GM23338 (cell line): ENCODE measurements around the gene MAOA.

Source experiments
- CREB1 ChIP-seq: fragments of 250-450 bp; sonication (Bioruptor Pico); IDR thresholded peaks from 2 replicates; pipeline ENCODE4 v1.5.0; 2020; ENCODE audit warnings: low read depth, mild to moderate bottlenecking, moderate library complexity
- CTCF ChIP-seq, 2 experiments: fragments of 200-600 bp in 1 of 2; sonication (generic) in 1 of 2; conservative IDR thresholded peaks; 2 replicates each; pipeline versions ENCODE4 v1.5.1 to v1.6.1; 2016 to 2017; ENCODE audit warnings: antibody characterized with exemption in 2 of 2, low read depth in 2 of 2, mild to moderate bottlenecking in 2 of 2, moderate library complexity in 1 of 2
- ETS1 ChIP-seq: IDR thresholded peaks from 2 replicates; pipeline ENCODE4 v1.6.1; 2016; ENCODE audit warnings: antibody characterized with exemption
- EZH2 ChIP-seq: fragments of 200-600 bp; sonication (generic); IDR thresholded peaks from one replicate; pipeline ENCODE4 v1.8.0; 2017; ENCODE audit warnings: antibody characterized with exemption, mild to moderate bottlenecking, low read depth; ENCODE audit not compliant: unreplicated experiment
- EZH2phosphoT487 ChIP-seq: fragments of 200-600 bp; sonication (generic); IDR thresholded peaks from one replicate; pipeline ENCODE4 v1.8.1; 2018; ENCODE audit warnings: antibody characterized with exemption; ENCODE audit not compliant: unreplicated experiment
- JUNB ChIP-seq: IDR thresholded peaks from one replicate; pipeline ENCODE4 v1.6.1; 2016; ENCODE audit warnings: antibody characterized with exemption; ENCODE audit not compliant: unreplicated experiment
- NANOG ChIP-seq: IDR thresholded peaks from 2 replicates; pipeline ENCODE4 v1.6.1; 2016; ENCODE audit warnings: antibody characterized with exemption, borderline replicate concordance
- POLR2AphosphoS5 ChIP-seq: IDR thresholded peaks from 2 replicates; pipeline ENCODE4 v1.6.1; 2016; ENCODE audit warnings: antibody characterized with exemption, low read depth
- REST ChIP-seq: IDR thresholded peaks from one replicate; pipeline ENCODE4 v1.6.1; 2018; ENCODE audit warnings: antibody characterized with exemption; ENCODE audit not compliant: unreplicated experiment
- STAT1 ChIP-seq: IDR thresholded peaks from one replicate; pipeline ENCODE4 v1.6.1; 2016; ENCODE audit warnings: antibody characterized with exemption; ENCODE audit not compliant: unreplicated experiment
- ZNF114 ChIP-seq: fragments of 250-450 bp; sonication (Bioruptor Pico); IDR thresholded peaks from 2 replicates; pipeline ENCODE4 v1.5.0; 2020; ENCODE audit warnings: mild to moderate bottlenecking, moderate library complexity
- ZNF331 ChIP-seq: fragments of 250-450 bp; sonication (Bioruptor Pico); IDR thresholded peaks from 2 replicates; pipeline ENCODE4 v1.5.0; 2020; ENCODE audit warnings: low read depth, mild to moderate bottlenecking, moderate library complexity
- ZNF462 ChIP-seq: fragments of 250-450 bp; sonication (Bioruptor Pico); IDR thresholded peaks from 2 replicates; pipeline ENCODE4 v1.5.0; 2020; ENCODE audit warnings: mild to moderate bottlenecking, moderate library complexity

GRCh38 chrX:43702079-43702524, 46.0 kb downstream of the MAOA start:
- no peak for TF ChIP-seq CTCF (conservative IDR thresholded peaks at IDR 0.05; ENCODE audit: low read depth in 2 of 2)
- TF ChIP-seq JUNB: no peak
- TF ChIP-seq EZH2: no peak
- no peak for TF ChIP-seq ETS1
- no peak for TF ChIP-seq REST
- TF ChIP-seq POLR2AphosphoS5: no peak
- no peak for TF ChIP-seq ZNF114
- no peak for TF ChIP-seq EZH2phosphoT487
- no peak for TF ChIP-seq STAT1
- TF ChIP-seq NANOG: no peak
- no peak for TF ChIP-seq CREB1 (CRISPR knock-in tag)
- TF ChIP-seq ZNF462 (CRISPR knock-in tag): no peak
- no peak for TF ChIP-seq ZNF331 (CRISPR knock-in tag)
